Lower leg skin (tissue), 3 donors: ENCODE data around the gene ZNF556.

Experiments used
- CTCF ChIP-seq, 3 donors: fragments of 450-650 bp; IDR thresholded peaks; one replicate each; pipeline ENCODE4 v1.5.1; 2016; ENCODE audit warnings: antibody characterized with exemption in 3 of 3, mild to moderate bottlenecking in 3 of 3, moderate library complexity in 2 of 3
- POLR2A ChIP-seq, 2 donors: fragments of 450-650 bp; IDR thresholded peaks; one replicate each; pipeline ENCODE4 v1.6.1; 2016 to 2017; ENCODE audit warnings: antibody characterized with exemption in 2 of 2, mild to moderate bottlenecking in 1 of 2, moderate library complexity in 1 of 2

- TF ChIP-seq CTCF (IDR thresholded peaks at IDR 0.05): no peak
- TF ChIP-seq POLR2A (IDR thresholded peaks at IDR 0.05): no peak
Observed at GRCh38 chr19:2885736-2886135, 18.6 kb downstream of the ZNF556 start.
